HG03520 (cell line): ENCODE measurements around the gene PIAS1.
"Not testable (repeated sequence)": the region's sequence is repeated elsewhere in the genome, so short reads cannot be mapped to it uniquely, and the experiment has no call there.

Experiments used
- ATAC-seq: cut with Tn5 transposase; IDR thresholded peaks from one replicate; pipeline ENCODE4 v1.9.1; 2021; ENCODE audit warnings: mild to moderate bottlenecking, moderate library complexity; ENCODE audit not compliant: unreplicated experiment

The PIAS1 gene

GRCh38 chr15:68200016-68200861 is 146.1 kb downstream of the PIAS1 start:
- ATAC-seq = no peak

- ATAC-seq = no peak
Observed at GRCh38 chr15:68201153-68201878, 147.2 kb downstream of the PIAS1 start.

DNA sequence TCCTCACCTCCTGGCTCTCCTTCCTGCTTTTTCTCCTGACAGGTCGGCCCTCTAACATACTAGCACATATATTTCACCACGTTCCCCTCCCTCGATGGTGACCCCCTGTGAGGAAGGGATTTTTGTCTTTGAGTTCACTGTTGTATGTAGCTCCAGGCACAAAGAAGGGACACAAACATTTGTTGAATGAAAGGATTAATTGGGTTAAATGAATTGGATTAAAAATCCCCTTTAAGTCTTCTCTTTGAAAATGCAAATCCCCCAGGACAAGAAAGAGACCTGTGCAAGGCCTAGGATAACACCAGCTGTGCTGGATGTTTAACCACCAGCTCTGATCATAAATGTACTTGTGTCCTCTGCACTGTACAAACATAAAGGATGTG is 147.8 kb downstream of the PIAS1 start:
- ATAC-seq = no peak

- not testable (repeated sequence) for ATAC-seq
Observed at GRCh38 chr15:68202994-68203393, 148.9 kb downstream of the PIAS1 start.

GRCh38 chr15:68203486-68203885 is 149.4 kb downstream of the PIAS1 start:
- ATAC-seq = no peak

GRCh38 chr15:68203956-68204355 is 149.8 kb downstream of the PIAS1 start:
- ATAC-seq = no peak

GRCh38 chr15:68204361-68204760 is 150.2 kb downstream of the PIAS1 start:
- no peak for ATAC-seq

GRCh38 chr15:68204776-68205557 is 150.9 kb downstream of the PIAS1 start, which contains the start of gene CALML4:
Gene CALML4 (minus strand): TSS chr15:68205332. CDS start chr15:68205247, 85 bp downstream.
- ATAC-seq = no peak

DNA sequence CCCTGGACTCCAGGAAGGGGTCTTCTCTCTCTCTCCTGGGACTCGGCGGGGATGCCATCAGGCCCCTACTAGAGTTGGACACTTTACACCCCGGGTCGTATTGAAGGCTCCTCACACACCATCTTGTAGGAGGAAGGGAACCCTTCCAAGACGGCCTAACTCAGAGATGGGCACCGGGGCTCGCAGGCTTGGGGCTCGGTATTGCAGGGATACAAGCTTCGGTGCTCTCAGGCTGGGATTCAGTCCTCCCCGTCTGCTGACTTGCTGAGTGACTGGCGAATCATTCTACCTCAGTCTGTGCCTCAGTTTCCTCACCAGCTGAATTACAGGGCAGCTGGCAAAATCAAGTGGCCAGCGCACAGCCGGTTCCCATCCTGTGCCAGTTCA is 151.4 kb downstream of the PIAS1 start:
- no peak for ATAC-seq

DNA sequence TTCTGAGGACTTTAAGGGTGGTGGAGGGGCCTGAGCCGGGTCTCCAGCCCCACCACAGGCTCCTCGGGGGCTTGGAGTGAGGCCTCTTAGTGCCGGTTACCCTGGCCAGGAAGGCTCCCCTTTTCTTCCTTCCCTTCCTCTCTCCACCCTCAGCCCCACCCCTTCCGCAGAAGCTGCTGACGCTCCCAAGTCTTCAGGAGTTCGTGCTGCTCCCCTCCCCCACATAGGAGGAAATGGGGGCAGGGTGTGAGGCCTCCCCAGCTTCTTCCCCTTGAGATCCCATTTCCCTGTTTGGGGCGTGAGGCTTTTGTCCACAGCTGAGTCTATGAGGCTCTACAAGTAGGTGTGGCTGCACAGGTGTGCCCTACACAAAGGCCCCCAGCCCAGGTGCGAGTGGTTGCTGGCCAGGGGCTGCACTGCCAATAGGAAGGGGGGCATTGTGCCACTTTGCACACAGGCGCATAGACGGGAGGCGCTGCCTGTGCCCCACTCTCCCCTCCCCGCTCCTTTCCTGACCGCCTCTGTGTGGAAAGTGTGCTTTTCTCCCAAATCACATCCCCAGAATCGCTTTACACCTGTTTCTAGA is 151.9 kb downstream of the PIAS1 start:
- ATAC-seq = no peak

DNA sequence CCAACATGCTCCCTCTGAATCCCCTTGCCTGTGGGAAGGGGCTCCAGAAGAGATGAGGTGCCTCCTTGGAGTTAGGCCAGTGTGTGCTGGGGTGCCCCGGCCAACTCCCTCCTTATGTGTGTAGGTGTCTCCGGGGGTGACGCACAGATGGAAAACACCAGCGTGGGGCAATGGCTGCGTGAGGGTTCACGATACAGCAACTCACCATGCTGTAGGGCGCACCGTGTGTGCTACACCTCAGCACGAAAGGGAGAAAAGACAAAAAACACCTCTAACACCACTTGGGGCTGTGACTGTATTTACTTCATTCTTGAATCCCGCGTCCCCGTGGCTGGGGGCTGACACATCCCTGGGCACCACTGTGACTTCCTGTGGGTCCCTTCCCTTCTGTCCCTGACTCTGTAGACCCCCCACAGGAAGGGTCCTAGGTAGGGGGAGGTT is 152.6 kb downstream of the PIAS1 start:
- ATAC-seq = no peak

GRCh38 chr15:68207176-68207935 is 153.2 kb downstream of the PIAS1 start:
- no peak for ATAC-seq

DNA sequence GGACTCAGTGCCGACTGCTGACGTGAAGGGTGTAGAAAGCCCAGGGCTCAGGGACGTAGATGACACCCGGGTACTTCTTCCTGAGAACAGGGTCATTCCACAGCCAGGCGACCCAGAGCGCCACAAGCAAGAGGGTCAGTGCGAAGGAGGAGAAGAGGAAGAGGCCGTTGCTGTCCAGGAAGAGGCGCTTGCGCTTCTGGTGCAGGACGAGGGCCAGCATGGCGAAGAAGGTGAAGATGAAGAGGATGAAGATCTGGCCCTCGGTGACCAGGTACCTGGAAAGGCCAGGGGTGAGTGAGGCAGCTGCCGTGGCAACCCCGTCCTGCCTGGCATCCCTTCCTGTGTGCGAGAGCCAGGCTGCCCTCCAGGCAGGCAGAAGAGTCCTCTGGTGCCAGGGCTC is 154.0 kb downstream of the PIAS1 start:
- no peak for ATAC-seq

DNA sequence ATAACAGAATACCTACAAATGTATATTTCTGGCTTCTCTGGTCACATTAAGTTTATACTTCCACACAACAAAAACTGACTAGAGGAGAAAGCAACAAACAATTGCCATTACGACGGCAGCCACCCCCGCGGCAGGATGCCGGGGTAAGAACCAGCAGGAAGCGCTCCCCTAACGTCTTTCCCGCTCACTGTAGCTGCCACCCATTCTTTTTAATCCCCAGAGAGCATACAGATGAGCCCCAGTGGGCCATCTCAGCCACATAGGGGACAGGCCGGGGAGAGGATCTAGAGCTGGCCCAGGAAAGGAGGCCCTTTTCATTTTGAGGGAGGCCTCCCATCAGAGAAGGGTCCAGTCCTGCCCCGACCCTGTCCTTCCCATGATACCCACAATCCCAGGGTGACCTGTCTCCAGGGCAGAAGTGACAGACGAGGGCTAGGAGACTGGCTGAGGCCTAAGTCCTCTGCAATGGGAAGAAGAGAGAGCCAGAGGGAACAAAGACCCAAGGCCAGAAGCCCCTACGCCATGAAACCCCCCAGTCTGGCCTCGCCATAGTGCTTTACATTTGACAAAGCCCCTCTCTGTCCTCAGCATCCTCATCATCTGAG is 154.6 kb downstream of the PIAS1 start:
- no peak for ATAC-seq

- no peak for ATAC-seq
Observed at GRCh38 chr15:68209272-68209671, 155.2 kb downstream of the PIAS1 start.

DNA sequence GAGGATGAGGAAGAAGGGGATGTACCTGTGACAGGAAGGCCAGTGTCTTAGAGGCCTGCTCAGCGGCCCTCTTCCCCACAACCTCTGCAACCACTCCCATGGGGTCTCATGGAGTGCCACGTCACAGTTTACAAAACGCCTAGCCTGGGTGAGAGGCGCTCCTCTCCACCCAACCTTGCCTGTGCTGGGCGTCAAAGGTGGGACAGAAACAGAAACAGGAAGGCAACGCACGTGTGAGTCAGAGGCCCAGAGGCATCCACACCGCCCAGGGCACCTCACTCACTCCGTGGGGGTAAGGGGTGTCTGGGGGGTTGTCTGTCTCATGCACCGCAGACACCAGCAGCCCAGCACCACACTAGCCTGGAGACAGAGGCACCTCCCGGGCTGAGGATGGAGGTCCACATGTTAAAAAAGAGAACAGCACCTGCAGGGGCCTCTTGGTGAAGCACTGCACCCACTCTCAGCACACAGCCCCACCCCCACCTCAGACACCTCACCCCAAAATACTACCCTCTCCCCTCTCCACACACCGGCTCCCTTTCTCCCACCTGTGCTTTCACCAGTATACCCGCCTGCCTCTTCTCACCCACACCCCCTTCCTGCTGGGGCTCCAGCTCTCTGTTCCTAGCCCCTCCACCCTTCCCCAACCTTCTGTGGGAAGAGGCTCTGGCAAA is 155.8 kb downstream of the PIAS1 start:
- no peak for ATAC-seq

DNA sequence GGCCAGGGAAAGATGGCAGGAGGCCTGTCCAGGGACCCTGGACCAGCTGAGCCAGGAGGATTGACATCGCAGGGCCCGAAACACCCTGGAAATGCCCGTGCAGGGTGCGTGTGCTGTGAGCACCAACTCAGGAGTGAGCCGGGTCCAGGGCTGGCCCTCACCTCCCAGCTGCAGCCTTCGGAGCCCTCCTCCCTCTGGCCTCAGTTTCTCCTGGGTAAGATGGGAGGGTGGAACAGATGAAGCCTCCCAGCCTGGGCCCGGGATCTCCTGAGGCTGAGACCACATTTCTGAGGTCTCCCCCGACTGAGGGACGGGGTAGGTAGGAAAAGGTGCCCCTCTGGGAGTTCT is 156.3 kb downstream of the PIAS1 start:
- ATAC-seq = no peak

GRCh38 chr15:68210821-68211655 is 156.9 kb downstream of the PIAS1 start:
- no peak for ATAC-seq
